IMR-90 (cell line): ENCODE measurements around the gene MYH1. TPM values are rescaled to one million over a fixed set of nuclear protein-coding genes. Genes with fewer than 3 reads are reported as not detected.

Experiments used
- ATAC-seq: fragments of 200-7000 bp; cut with Tn5 transposase; 2 replicates; pipeline ENCODE4 v1.9.1; 2020; ENCODE audit warnings: low read depth, mild to moderate bottlenecking, moderate library complexity
- BruUV-seq: library from RNA; stranded (reverse); fragments of 400-500 nt; replicated peaks from 2 replicates; lab custom pipeline; 2021; lab: Mats Ljungman, UMichigan
- CTCF ChIA-PET: fragments of 300-600 bp; formaldehyde crosslinking; extraction: SDS; loops from one replicate; lab custom pipeline; 2021; ENCODE audit warnings: antibody characterized with exemption; lab: Yijun Ruan, JAX
- POLR2A ChIA-PET: fragments of 300-600 bp; sonication (Branson Sonifier 250); formaldehyde crosslinking; loops from one replicate; lab custom pipeline; 2022; ENCODE audit warnings: antibody characterized with exemption; ENCODE audit not compliant: unreplicated experiment; lab: Charles Lee
- DNase-seq: peaks from one replicate; pipeline ENCODE4 v3.0.0; 2013
- H2AFZ ChIP-seq: replicated peaks from 2 replicates; pipeline ENCODE3; 2013; ENCODE audit warnings: low read length, mild to moderate bottlenecking; ENCODE audit not compliant: poor library complexity
- H2AK5ac ChIP-seq: 2 replicates; pipeline ENCODE4 v1.6.1; 2013; ENCODE audit warnings: low read depth, low read length, inconsistent platforms
- H2AK9ac ChIP-seq: replicated peaks from 2 replicates; pipeline ENCODE3; 2013; ENCODE audit warnings: mild to moderate bottlenecking, low read depth, low read length, moderate library complexity; ENCODE audit not compliant: poor library complexity
- H2BK120ac ChIP-seq: 2 replicates; pipeline ENCODE4 v1.6.1; 2013; ENCODE audit warnings: low read depth, low read length, inconsistent platforms
- H2BK15ac ChIP-seq: 3 replicates; pipeline ENCODE4 v1.6.1; 2013; ENCODE audit warnings: low read depth, low read length, inconsistent platforms
- H2BK20ac ChIP-seq: 2 replicates; pipeline ENCODE4 v1.6.1; 2013; ENCODE audit warnings: low read depth, mild to moderate bottlenecking, inconsistent platforms, low read length, moderate library complexity
- H2BK5ac ChIP-seq: 2 replicates; pipeline ENCODE4 v1.6.1; 2013; ENCODE audit warnings: mild to moderate bottlenecking, low read depth, low read length, inconsistent platforms; ENCODE audit not compliant: poor library complexity, severe bottlenecking
- H3K14ac ChIP-seq: replicated peaks from 2 replicates; pipeline ENCODE4 v1.6.1; 2013; ENCODE audit warnings: low read depth, low read length, inconsistent platforms
- H3K18ac ChIP-seq: 2 replicates; pipeline ENCODE4 v1.6.1; 2013; ENCODE audit warnings: low read depth, low read length, control low read depth
- H3K23ac ChIP-seq: 2 replicates; pipeline ENCODE4 v1.6.1; 2013; ENCODE audit warnings: low read depth, low read length, inconsistent platforms
- H3K27ac ChIP-seq: 2 replicates; pipeline ENCODE4 v1.5.1; 2013; ENCODE audit warnings: mild to moderate bottlenecking, control low read depth, low read length; ENCODE audit not compliant: insufficient read depth
- H3K27me3 ChIP-seq: 2 replicates; pipeline ENCODE4 v1.6.1; 2013; ENCODE audit warnings: low read length; ENCODE audit not compliant: control insufficient read depth, insufficient read depth
- H3K36me3 ChIP-seq: 2 replicates; pipeline ENCODE4 v1.6.1; 2013; ENCODE audit warnings: low read length, mixed read lengths; ENCODE audit not compliant: control insufficient read depth, insufficient read depth
- H3K4ac ChIP-seq: 2 replicates; pipeline ENCODE4 v1.6.1; 2013; ENCODE audit warnings: low read depth, low read length, inconsistent platforms
- H3K4me1 ChIP-seq: 2 replicates; pipeline ENCODE4 v1.6.1; 2013; ENCODE audit warnings: low read length, mixed read lengths; ENCODE audit not compliant: control insufficient read depth, insufficient read depth
- H3K4me2 ChIP-seq: 2 replicates; pipeline ENCODE4 v1.6.1; 2013; ENCODE audit warnings: low read depth, mild to moderate bottlenecking, control low read depth, low read length, moderate library complexity
- H3K4me3 ChIP-seq: 2 replicates; pipeline ENCODE4 v1.5.1; 2013; ENCODE audit warnings: low read depth, mild to moderate bottlenecking, control low read depth, low read length, moderate library complexity; ENCODE audit not compliant: insufficient read depth
- H3K56ac ChIP-seq: 2 replicates; pipeline ENCODE4 v1.6.1; 2013; ENCODE audit warnings: low read length, inconsistent platforms; ENCODE audit not compliant: insufficient read depth; ENCODE audit errors: extremely low read depth
- H3K79me1 ChIP-seq, 2 experiments: 2 replicates each; pipeline ENCODE4 v1.6.1; 2013; ENCODE audit warnings: low read length in 2 of 2, inconsistent platforms in 1 of 2, low read depth in 1 of 2
- H3K9ac ChIP-seq: 2 replicates; pipeline ENCODE4 v1.6.1; 2013; ENCODE audit warnings: low read depth, low read length, control low read depth
- H3K9me1 ChIP-seq: 2 replicates; pipeline ENCODE4 v1.6.1; 2013; ENCODE audit warnings: low read length, inconsistent platforms; ENCODE audit not compliant: insufficient read depth
- H3K9me3 ChIP-seq: 2 replicates; pipeline ENCODE4 v1.6.1; 2013; ENCODE audit warnings: low read length; ENCODE audit not compliant: control insufficient read depth, insufficient read depth
- H4K20me1 ChIP-seq: 2 replicates; pipeline ENCODE4 v1.6.1; 2013; ENCODE audit warnings: low read length, inconsistent platforms; ENCODE audit not compliant: insufficient read depth
- H4K5ac ChIP-seq: 2 replicates; pipeline ENCODE4 v1.6.1; 2013; ENCODE audit warnings: mild to moderate bottlenecking, low read depth, low read length, control low read depth
- H4K8ac ChIP-seq, 2 experiments: 2 replicates each; pipeline ENCODE4 v1.6.1; 2013; ENCODE audit warnings: low read depth in 2 of 2, low read length in 2 of 2, control low read depth in 1 of 2, inconsistent platforms in 1 of 2
- H4K91ac ChIP-seq: 2 replicates; pipeline ENCODE4 v1.6.1; 2013; ENCODE audit warnings: low read depth, low read length, inconsistent platforms; ENCODE audit not compliant: insufficient read depth
- MAFK ChIP-seq: IDR thresholded peaks from 2 replicates; pipeline ENCODE4 v1.6.1; 2012; ENCODE audit warnings: low read depth, low read length, improper control_type of control experiment
- MXI1 ChIP-seq: IDR thresholded peaks from 2 replicates; pipeline ENCODE4 v1.6.1; 2012; ENCODE audit warnings: low read depth, mild to moderate bottlenecking, low read length, moderate library complexity, borderline replicate concordance
- RAD21 ChIP-seq: IDR thresholded peaks from 2 replicates; pipeline ENCODE4 v1.6.1; 2012; ENCODE audit warnings: low read length, improper control_type of control experiment
- SMC3 ChIP-seq: fragments of 150-350 bp; IDR thresholded peaks from 2 replicates; pipeline ENCODE4 v1.6.1; 2016; ENCODE audit warnings: low read depth, mild to moderate bottlenecking, antibody characterized with exemption, low read length, moderate library complexity
- WGBS, 2 experiments: methylation state at CpG; one replicate each; pipeline versions ENCODE4 v1.1.5 to v1.1.7; 2013; ENCODE audit warnings: missing lambda C conversion rate in 2 of 2; ENCODE audit not compliant: insufficient read length in 1 of 2; ENCODE audit errors: extremely low coverage in 2 of 2; 5-methylcytosine and 5-hydroxymethylcytosine counted together
- dilution Hi-C: fragments of 300-500 bp; cut with HindIII; formaldehyde crosslinking; loops from one replicate; pipeline ENCODE4 v1.14.3; 2018; ENCODE audit warnings: low sequenced_read_pairs; ENCODE audit not compliant: unreplicated experiment
- in situ Hi-C: fragments of 300-500 bp; cut with MboI; formaldehyde crosslinking; loops from 3 replicates; pipeline ENCODE4 v1.14.3; 2019; ENCODE audit warnings: low sequenced_read_pairs, inconsistent platforms, mixed read lengths
- intact Hi-C: fragments of 100-400 bp; cut with micrococcal nuclease; formaldehyde crosslinking; loops from 2 replicates; pipeline ENCODE4 v1.10.0; 2022
- polyA plus RNA-seq, 3 experiments: library from polyadenylated mRNA; depleted of rRNA; stranded (reverse); fragments of >200 nt; gene quantifications; 2 replicates each; pipeline ENCODE4 v1.2.3, GENCODE V29; 2012; ENCODE audit warnings: low replicate concordance in 1 of 3
- total RNA-seq: library from RNA; depleted of rRNA; stranded (reverse); fragments of >200 nt; gene quantifications from 2 replicates; pipeline ENCODE4 v1.2.3, GENCODE V29; 2012
- TF ChIP-seq, protein P1 (sequence below): fragments of 150-350 bp; IDR thresholded peaks from 2 replicates; pipeline ENCODE4 v1.6.1; 2016; ENCODE audit warnings: low read depth, mild to moderate bottlenecking, low read length, moderate library complexity, borderline replicate concordance
- TF ChIP-seq, protein P2 (sequence below): conservative IDR thresholded peaks from 2 replicates; pipeline ENCODE4 v1.5.1; 2012; ENCODE audit warnings: mild to moderate bottlenecking, low read depth, low read length, improper control_type of control experiment
- TF ChIP-seq, protein P3 (sequence below): fragments of 150-350 bp; IDR thresholded peaks from 2 replicates; pipeline ENCODE4 v1.6.1; 2017; ENCODE audit warnings: mild to moderate bottlenecking, antibody characterized with exemption, low read length, low read depth

The MYH1 gene
- total and polyA plus RNA-seq, 2 of the 4 experiments (the other 2 are of a cell fraction), result not detected

DNA sequence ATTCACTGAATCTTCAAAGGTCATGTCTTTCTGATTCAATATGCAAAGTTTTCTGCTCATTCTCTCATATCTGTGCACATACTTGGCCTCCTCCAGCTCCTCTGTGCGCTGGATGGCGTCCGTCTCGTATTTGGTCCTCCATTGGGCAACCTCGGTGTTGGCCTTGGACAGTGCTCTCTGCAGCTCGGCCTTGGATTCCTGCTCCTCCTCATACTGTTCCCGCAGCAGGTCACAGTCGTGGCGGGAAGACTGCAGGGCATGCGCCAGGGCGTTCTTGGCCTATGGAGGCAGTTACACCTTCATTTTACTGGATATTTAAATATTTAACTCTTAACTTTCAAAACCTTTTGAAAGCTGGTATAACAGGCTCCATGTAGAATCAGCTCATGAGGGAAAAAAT, 8.2 kb upstream of the MYH1 start:
- ChIA-PET CTCF (no interaction called here), POLR2A (no interaction called here)
- 62% methylated on average over 5 of the region's 11 CpGs; no CpG with 5 or more reads in 1 of the 2 experiments for WGBS, 2 experiments
- H2BK120ac ChIP-seq, result no peak overlapping the region
- no peak overlapping the region for H2BK5ac ChIP-seq
- no peak overlapping the region for H2AK9ac ChIP-seq
- in situ Hi-C loops, result no loop called here
- H3K18ac ChIP-seq, result no peak overlapping the region
- H3K9me3 ChIP-seq, result no peaks in the 10 kb centered on the region; the same call in 1 of the 2 replicates
- H3K9ac ChIP-seq, result no peak overlapping the region
- no peak overlapping the region for H3K4ac ChIP-seq
- no peaks in the 10 kb centered on the region for H4K20me1 ChIP-seq
- no peak overlapping the region for H4K5ac ChIP-seq
- no peak overlapping the region for H3K4me2 ChIP-seq
- no peaks in the 10 kb centered on the region for H3K79me1 ChIP-seq
- H3K27me3 ChIP-seq, result no peaks in the 10 kb centered on the region
- no peak overlapping the region for H3K27ac ChIP-seq
- H4K91ac ChIP-seq, result no peak overlapping the region
- no peak overlapping the region for H3K23ac ChIP-seq
- dilution Hi-C loops, result no loop called here
- TF ChIP-seq MXI1 (no peak), MAFK (no peak), SMC3 (no peak), RAD21 (no peak)
- TF ChIP-seq, protein P1, sequence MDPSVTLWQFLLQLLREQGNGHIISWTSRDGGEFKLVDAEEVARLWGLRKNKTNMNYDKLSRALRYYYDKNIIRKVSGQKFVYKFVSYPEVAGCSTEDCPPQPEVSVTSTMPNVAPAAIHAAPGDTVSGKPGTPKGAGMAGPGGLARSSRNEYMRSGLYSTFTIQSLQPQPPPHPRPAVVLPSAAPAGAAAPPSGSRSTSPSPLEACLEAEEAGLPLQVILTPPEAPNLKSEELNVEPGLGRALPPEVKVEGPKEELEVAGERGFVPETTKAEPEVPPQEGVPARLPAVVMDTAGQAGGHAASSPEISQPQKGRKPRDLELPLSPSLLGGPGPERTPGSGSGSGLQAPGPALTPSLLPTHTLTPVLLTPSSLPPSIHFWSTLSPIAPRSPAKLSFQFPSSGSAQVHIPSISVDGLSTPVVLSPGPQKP, result no peak
- TF ChIP-seq, protein P2, sequence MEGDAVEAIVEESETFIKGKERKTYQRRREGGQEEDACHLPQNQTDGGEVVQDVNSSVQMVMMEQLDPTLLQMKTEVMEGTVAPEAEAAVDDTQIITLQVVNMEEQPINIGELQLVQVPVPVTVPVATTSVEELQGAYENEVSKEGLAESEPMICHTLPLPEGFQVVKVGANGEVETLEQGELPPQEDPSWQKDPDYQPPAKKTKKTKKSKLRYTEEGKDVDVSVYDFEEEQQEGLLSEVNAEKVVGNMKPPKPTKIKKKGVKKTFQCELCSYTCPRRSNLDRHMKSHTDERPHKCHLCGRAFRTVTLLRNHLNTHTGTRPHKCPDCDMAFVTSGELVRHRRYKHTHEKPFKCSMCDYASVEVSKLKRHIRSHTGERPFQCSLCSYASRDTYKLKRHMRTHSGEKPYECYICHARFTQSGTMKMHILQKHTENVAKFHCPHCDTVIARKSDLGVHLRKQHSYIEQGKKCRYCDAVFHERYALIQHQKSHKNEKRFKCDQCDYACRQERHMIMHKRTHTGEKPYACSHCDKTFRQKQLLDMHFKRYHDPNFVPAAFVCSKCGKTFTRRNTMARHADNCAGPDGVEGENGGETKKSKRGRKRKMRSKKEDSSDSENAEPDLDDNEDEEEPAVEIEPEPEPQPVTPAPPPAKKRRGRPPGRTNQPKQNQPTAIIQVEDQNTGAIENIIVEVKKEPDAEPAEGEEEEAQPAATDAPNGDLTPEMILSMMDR, result no peak
- TF ChIP-seq, protein P3, sequence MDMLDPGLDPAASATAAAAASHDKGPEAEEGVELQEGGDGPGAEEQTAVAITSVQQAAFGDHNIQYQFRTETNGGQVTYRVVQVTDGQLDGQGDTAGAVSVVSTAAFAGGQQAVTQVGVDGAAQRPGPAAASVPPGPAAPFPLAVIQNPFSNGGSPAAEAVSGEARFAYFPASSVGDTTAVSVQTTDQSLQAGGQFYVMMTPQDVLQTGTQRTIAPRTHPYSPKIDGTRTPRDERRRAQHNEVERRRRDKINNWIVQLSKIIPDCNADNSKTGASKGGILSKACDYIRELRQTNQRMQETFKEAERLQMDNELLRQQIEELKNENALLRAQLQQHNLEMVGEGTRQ, result no peak
- H3K14ac ChIP-seq, result no peak overlapping the region
- no peak overlapping the region for H3K56ac ChIP-seq
- no peaks in the 10 kb centered on the region for H3K36me3 ChIP-seq
- BruUV-seq, result no TSS peak
- no peak overlapping the region for H2BK15ac ChIP-seq
- no peak overlapping the region for H2AFZ ChIP-seq
- H2AK5ac ChIP-seq, result no peak overlapping the region
- no peaks in the 10 kb centered on the region for H3K9me1 ChIP-seq
- H3K4me1 ChIP-seq, result no peaks in the 10 kb centered on the region
- no peak overlapping the region for H2BK20ac ChIP-seq
- intact Hi-C loops, result no loop called here
- DNase-seq (no peak), ATAC-seq (no peak)
- no peak overlapping the region for H4K8ac ChIP-seq
- no peak overlapping the region for H3K4me3 ChIP-seq
